Skin of body (tissue), 2 donors: Measurements from ENCODE around the gene CAPN14. TPM values are rescaled to one million over a fixed set of nuclear protein-coding genes. Genes with fewer than 3 reads are reported as not detected.
"Not testable (repeated sequence)": the region's sequence is repeated elsewhere in the genome, so short reads cannot be mapped to it uniquely, and the experiment has no call there.

ENCODE experiments used
- DNase-seq: peaks from one replicate; lab custom pipeline; 2025; lab: John Stamatoyannopoulos, UW
- total RNA-seq: library from RNA; depleted of rRNA; stranded (reverse); fragments of >200 nt; gene quantifications from one replicate; pipeline ENCODE4 v1.2.3, GENCODE V29; 2014

Gene CAPN14
- total RNA-seq, 1 donor from 2014 or later, result 0.49 TPM

DNA sequence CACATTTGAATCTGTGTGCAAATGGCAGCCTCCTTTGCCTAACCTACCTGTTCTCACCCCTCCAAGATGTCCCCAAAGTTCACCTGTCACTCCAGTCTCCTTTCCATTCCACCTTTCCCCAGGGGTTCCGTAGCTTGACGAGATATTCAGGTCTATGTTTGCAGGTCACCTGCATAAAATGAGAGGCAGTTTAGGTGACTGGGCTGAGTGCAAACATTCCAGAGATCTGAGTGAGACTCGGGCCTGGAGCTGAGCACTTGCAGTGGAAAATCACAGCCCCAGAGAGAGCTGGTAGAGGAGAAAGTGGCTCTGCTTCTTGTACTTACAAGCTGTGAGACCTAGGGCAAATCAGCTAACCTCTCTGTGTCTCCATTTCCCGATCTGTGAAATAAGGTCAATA lies 20.1 kb downstream of the CAPN14 start:
- no peak for DNase-seq

DNA sequence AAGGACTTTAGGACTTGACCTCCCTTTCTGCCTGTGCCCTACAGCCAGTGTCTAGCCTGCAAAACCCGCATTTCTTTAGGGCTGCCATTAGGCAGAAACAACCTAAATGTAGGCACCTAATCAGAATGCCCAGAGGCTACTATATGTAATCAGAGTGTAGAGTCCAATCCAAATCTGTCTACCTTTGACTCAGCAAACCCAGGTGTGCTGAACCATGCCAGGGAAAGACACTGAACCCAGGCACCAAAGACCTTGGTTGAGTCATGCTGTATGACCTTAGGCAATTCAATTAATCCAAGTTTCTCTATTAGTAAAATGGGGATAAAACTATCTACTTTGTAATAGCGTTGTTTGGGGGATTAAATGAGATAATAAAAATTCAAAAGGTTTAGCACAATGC lies 20.7 kb downstream of the CAPN14 start:
- no peak for DNase-seq

DNA sequence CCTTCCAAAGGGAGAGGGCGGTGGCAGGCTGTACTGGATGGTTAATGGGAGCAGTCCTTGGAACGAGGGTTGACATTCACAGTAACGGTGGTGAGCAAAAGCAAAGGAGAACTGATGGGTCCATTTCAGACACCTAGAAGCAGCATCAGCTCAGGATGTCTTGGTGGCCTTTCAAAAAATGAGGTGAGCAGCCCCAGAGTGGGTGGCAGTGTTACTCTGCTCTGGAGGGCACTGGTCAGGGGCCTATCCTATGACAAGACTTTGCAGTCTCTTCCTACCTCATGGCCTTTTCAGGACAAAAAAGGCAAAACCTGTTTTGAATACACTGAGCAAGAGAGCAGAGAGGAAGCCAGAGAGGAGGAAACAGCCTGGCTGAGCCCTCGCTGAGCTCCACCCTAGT lies 23.5 kb downstream of the CAPN14 start:
- no peak for DNase-seq

DNA sequence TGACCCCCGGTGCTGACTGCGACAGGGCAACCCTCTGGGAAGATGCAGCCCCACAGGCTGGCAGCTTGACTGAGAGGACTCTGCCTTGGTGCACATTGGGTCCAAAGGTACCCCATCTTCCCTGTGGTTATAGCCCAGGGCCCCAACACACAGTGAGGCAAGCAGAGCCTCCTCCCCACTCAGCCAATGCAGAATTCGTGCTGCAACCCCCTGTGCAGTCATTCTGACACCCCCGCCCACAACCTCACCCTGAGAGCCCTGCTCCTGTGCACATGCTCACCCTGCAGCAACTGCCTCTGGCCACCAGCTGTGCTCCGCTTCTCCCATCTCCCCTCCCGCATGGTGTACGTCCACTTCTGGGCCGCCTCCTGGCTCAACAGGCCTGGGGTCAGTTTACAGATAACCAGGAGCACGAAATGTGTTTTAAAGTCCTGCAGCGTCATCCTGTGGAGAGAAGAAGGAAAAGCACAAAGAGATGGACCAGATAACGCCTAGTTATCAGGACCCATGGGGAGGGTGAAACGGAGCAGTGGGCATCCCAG lies 24.4 kb downstream of the CAPN14 start:
- no peak for DNase-seq

DNA sequence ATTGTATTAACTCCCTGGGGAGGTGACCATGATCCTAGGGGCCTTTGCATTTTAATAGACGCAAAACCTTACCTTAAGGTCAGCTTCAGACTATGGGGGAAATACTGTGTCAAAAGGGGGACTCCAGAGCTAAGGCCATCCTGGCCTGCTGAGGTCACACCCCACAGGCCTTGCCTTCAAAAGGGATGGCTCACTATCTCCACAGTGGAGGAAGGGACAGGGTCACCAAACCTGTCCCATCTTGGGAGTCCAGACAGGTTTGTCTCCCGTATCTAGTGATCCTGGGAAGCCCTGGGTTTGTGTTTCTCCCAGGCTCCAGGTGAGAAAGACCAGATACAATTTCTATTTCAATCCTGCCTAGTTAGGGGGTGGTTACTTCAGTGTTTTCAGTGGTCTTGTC lies 24.9 kb downstream of the CAPN14 start:
- DNase-seq, result no peak

DNA sequence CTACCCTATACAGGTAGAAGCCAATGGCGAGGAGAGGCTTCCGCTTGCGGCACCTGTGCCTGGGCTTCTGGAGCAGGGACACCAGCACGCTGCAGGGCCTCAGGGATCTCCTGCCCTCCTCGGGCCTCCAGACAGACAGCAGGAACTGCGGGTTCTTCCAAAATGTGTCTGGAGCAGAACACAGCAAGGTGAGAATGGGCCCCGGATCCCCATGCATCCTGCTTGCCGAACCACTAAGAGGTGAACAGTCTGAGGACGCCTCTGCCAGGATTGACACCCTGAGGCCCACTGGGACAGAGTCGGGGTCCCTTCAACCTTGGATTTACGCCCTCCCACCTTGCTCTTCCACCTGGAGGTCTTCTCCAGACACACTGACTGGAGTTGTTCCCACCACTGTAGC lies 25.4 kb downstream of the CAPN14 start:
- no peak for DNase-seq

DNA sequence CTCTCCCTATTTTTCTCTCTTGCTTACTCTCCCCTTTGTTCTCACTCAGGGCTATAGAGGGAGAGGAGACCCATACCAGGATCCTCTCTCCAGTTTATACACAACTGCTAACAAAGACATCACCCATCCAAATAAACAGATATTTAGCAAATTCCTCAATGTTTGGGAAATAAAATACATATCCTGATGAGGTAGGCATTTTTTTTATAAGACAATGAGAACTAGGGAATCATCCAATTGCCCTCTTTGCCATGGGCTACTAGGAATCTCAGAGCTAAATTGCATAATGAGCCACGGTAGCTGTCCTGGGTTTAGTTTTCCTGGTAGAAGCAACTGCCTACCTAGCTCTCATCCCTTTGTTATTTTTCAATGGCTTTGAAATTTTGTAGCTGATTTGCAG lies 27.1 kb downstream of the CAPN14 start:
- DNase-seq, result no peak

DNA sequence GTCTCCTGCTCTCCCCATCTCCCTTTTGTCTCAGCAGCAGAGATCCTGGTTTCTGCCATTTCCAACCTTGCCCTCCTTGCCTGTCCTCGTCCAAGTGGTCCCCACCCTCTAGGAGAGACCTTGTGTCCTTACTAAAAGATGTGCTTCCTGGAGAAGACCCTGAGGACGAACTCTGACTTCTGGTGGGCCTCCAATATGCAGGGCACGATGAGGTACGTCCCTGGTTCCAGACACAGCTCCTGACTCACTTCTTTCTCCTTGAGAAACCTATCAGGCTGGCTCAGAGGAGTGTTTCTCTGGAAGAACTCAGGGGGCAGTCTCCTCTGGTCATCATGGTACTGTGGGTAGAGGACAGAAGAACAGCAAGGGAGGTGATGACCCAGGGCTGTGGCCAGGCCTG lies 28.2 kb downstream of the CAPN14 start:
- no peak for DNase-seq

DNA sequence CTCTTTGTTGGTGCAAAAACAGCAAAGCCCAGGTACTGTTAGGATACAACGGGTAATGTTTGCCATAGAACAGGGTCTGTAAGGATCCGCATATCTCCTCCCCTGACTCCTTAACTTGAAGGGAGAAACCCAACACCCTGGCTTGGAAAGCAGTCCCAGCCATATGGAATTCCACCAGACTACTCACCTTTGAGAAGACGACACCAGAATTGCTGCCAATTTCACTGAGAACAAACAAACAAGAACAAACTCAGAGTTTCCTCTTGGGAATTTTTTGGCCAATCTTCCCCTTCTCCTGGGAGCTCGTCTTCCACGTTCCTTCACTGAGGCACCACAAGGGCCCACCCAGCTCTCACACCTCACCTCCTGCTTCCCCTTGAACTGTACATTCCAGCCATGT lies 29.2 kb downstream of the CAPN14 start:
- DNase-seq, result no peak

DNA sequence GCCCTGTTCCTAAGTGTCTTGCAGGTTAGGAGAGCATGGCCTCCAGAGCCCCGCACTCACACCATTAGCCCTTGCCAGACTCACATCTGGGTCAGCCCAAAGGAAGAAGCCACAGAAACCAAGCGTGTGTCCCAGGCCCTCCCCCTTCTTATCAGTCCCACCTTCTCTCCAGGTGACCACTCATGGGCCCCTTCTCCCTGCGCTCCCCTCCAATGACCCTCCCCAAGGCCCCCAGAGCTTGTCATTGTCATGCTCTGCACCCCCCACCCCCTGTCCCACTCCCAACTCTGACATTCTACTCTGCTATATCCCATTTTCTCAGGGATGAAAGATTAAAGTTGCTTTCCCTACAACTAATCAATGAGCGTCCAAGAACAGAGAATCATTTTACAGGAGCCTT lies 30.1 kb downstream of the CAPN14 start:
- no peak for DNase-seq

DNA sequence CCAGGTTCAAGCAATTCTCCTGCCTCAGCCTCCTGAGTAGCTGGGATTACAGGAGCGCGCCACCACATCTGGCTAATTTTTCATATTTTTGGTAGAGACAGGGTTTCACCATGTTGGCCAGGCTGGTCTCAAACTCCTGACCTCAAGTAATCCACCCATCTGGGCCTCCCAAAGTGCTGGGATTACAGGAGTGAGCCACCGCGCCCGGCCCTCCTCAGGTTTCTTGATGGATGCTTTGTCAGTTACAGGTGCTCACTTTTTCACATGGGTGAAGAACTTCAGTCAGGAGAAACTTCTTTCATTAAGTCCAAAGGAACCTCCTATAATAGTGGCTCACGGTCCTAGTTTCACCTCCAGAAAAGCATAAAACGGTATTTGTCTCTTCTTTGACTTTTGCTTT lies 33.3 kb downstream of the CAPN14 start:
- not testable (repeated sequence) for DNase-seq

DNA sequence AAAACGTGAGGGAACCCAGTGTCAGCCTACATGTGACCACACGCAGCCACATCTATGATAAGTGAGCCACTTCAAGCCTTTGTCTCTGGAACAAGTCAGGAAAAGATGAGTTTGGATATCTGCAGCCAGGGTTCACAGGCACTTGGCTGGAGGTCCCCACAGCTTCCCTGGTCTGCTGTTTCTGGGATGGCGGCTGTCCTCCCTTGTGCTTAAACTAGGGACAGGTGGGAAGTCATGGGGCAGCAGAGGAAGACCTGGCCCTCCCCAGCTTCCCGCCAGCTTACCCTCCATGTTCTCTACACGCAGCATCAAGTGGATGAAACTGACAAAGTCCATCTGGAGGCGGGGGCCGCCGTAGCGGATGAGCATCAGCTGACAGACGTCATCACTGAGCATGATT lies 40.6 kb downstream of the CAPN14 start:
- DNase-seq, result no peak

DNA sequence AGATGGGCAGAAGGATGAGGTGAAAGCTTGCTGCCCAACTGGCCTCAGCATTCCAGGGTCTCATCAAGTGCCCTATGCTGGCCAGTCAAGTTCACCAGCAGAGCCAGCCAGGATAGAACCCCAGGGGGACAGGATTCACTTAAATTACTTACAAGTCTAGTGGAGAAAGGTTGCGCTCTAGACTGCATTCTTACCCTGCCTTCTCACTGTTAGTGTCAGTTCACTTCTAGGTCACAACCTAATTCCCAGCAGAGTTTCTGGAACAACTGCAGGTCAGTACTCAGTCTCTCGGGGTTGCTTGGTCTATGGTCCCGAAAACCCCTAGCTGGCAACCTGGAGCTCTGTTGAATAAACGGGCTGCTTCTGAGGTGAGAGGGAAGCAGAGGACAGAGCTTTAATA lies 46.2 kb downstream of the CAPN14 start:
- DNase-seq, result no peak

DNA sequence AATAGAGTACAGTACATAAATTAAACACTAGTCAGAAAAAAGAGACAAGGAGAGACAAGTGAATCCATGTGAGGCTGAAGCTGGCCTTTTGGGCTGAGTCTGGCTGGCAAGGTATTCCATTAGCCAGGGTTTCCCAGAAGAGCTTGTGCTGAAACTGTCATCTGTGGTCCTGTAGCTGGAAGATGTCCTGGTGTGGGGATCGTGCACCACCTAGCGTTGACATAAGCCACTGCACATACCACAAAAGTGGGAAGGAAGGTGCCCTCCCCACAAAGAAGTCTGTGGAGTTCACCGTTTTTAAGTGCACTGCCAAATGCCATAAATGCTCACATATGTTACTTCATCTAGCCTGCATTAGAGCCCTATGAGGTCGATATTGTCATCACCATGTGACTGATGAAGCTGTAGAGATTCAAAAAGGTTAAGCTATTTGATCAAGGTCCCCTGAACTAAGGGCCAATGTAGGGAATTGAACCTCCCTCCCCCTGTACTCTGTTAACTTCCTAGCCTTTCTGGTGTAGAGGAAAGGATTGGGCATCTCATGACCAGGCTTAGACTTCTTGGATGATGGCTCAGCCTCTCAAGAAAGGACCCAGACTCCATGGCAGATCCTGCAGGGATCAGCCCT lies 47.1 kb downstream of the CAPN14 start:
- peak; percentile 48 for DNase-seq

DNA sequence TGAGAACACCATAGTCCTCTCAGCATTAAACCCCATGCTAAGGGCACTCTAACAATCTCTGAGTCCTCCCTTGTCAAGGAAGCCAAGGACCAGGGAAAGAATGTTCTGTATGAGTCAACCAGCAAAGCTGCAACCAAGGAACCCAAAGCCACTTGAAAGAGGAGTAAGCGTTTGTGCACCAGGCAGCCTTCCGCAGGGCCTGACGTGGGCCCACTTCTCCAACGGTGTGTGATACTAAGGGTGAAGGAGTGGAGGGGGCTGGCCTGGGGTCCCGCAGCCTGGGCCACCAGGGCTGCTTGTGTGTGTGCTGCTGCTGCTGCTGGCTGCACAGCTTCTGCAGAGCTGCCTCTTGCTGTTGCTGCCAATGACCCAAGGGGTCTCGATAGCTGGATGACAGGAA lies 49.0 kb downstream of the CAPN14 start:
- no peak for DNase-seq

DNA sequence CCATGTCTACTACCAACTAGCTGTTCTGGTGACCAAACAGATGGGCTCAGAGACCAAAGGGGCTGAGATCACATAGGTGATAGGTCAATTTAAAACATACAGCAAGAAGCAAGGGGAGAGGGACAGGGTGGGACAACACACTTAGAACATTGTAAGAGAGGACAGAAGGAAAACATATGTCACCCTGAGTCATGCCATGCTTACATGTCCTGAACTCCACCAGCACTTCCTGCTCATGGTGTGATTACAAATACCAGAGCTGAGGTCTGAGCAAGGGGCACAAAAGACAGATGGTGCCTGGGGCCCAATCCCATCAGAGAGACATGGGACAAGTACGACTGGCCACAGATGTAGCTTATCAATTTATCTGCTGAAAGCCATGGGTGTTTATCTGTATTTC lies 50.4 kb downstream of the CAPN14 start:
- no peak for DNase-seq

DNA sequence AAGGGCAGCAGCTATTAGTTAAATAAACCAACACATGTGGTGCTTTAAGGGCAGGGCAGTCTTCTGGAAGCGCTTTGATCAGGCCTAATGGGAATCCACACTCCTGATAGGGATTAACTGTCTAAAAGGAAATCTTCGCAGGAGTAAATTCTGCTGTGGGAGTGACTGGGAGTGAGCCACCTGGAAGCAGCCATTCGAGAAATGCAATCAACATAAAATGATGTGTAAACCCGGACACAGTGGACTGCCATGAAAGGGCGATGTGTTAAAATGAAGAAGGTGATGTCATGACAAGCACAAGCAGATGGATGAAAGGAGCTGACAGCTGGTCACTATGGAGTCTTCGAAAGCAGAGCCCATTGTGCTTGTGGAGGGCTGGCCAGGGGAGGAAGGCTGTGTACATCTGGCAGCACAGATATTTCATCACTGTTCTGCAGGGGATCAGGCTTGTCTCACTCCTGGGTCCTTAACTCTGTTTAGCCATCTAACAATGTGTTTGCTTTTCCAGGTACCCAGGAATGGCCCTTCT lies 54.2 kb downstream of the CAPN14 start:
- no peak for DNase-seq

DNA sequence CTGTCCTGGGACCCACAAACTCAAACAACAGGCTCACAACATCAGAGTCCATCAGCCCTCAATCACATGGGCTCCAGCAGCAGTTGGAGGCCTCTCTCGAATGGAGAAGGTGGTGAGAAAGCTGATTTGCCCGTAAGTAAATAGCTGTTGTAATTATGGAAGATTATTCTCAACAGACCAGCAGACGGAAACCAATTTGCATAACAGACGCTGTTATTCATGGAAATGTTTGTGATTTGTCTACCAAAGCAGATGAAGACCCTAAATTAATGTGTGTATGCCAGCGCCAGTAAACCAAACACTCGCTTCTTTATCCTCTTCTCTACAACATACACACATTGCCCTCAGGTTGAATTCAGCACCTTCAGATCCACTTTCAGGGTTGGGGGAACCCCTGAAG lies 55.7 kb downstream of the CAPN14 start:
- no peak for DNase-seq

DNA sequence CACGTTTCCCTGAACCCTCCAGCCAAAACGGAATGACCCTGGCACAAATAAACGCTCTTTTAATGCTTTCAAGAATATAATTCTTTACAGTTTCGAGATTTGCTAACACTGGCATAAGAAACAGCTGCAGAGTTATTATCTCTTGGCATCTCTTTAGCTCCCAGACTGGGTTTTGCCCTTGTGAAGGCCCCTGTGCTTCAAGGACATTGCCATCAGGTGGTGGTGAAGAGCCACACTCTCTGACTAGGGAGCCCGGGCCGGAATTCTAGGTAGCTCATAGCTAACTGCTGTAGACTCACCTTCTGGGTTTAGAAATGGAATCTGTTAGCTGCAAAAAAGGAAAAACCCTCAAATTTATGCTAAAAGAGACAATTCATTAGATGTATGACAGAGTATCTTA lies 65.8 kb downstream of the CAPN14 start:
- DNase-seq, result no peak

DNA sequence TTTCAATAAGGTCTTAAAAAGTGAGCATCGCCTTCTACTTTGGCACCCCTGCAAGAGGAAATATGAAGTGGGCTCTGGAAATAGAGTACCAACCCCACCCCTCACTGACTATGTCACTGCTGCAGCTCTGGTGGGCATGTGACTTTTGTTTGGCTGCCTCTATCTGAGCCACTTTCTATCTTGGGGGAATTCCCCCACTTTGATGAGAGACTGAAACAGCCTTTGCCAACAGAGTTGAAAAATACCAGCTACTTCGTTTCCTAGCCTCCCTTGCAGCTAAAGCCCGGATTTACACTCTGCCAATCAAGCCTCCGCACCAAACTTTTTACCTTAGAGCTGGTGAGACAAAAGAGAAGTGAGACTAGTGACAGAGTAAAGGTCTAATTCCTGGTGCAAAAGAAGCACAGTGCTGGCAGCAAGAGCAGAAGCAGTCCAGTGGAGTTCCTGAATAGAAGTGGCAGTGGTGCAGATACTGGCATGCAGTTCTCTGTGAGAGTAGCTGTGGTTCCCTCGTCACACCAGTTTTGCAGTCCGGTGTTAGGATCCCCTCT lies 67.1 kb downstream of the CAPN14 start:
- DNase-seq, result no peak

DNA sequence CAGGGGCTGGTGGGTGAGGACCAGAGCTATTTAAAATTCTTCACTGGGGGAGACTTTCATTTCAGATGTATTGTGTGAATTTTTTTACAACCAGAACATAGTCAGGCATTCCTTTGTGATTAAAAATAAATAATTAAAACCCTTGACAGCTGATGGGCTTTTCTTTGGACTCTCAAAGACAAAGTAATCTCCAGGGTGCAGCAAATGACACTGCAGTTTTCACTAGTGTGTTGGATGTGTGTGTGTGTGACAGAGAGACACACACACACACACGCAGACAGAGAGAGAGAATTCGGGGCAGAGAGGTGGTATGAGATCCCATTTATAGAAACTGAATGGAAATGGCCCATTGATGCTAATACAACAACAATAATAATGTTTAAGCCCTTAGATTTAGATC lies 68.8 kb downstream of the CAPN14 start:
- DNase-seq, result no peak

DNA sequence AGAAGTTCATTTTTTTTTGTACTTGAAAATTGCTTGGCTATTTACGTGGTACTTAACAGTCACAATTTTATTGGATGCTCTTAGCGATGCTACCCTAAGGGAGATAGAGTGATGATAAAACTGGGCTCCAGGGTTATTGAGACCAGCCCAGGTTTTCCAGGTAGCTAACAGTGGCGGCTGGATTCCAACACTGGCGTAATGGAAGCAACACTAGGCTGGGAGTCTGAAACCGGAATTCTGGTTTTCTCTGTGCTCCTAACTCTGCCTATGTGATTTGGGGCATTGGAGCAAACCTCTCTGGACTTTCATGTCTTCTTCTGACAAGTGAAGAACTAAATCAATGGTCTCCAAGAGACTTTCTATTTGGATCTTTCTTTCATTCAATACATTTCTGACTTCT lies 69.7 kb downstream of the CAPN14 start:
- no peak for DNase-seq

DNA sequence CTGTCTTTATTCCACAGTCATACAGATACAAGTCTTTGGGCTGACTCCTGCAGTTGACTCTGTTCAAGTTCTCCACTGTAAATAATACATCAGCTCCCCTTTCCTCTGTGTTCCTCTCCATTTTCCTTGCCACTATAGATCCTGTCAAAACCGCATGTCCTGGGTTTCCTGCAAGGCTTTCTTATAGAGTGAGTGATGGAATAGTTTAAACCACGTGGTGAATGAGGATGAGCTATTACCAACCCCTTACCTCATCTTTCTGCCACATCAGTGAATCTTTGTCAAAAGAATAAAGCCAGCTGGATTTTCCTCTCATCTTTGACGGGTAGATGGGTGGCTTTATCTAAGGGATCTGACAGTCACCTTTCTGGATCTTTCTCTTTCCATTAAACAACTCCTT lies 75.2 kb downstream of the CAPN14 start:
- no peak for DNase-seq
